Ureter (tissue), 1 donor: ENCODE results near the gene XXYLT1. TPM values are rescaled to one million over a fixed set of nuclear protein-coding genes. Genes with fewer than 3 reads are reported as not detected.
"Not testable (repeated sequence)": the region's sequence is repeated elsewhere in the genome, so short reads cannot be mapped to it uniquely, and the experiment has no call there.

Source experiments
- DNase-seq: peaks from one replicate; pipeline ENCODE4 v3.0.0-alpha.2; 2020; ENCODE audit warnings: low spot score
- total RNA-seq: library from RNA; stranded (reverse); gene quantifications from one replicate; pipeline ENCODE4 v1.2.4, GENCODE V29; 2023
- donor health status: DM: yes; HTN: yes; CAD: no.

Gene XXYLT1
- total RNA-seq, 1 donor from 2014 or later: 19.7 TPM

DNA sequence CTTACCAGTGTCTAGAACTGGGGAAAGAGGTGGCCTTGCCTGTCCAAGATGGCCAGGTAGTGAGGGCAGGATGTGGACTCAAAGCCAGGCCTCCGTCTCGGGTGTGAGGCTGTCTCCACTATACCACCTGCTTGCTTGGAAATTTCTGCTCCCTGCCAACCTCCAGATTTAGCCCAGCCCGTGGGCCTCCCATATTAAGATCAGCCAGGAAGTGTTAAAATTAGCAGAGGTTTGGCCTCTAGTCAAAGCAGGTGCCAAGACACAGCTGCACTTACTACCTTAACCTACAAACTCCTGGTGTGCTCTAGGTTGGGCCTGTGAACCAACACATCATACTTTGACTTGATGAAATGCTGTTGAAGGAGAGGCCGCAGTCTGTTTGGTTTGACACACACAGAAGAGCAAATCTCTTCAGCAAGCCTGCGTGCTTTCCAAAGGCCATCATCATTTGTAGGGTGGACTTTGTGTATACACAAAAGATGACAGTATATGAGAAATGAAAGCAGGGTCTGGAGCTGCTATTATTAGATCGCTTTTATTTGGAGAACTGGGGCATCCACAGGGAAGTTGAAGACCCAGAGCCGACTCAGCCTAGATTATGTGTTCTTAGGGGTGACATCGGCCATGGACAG, 206.5 kb downstream of the XXYLT1 start:
- DNase-seq: no peak

DNA sequence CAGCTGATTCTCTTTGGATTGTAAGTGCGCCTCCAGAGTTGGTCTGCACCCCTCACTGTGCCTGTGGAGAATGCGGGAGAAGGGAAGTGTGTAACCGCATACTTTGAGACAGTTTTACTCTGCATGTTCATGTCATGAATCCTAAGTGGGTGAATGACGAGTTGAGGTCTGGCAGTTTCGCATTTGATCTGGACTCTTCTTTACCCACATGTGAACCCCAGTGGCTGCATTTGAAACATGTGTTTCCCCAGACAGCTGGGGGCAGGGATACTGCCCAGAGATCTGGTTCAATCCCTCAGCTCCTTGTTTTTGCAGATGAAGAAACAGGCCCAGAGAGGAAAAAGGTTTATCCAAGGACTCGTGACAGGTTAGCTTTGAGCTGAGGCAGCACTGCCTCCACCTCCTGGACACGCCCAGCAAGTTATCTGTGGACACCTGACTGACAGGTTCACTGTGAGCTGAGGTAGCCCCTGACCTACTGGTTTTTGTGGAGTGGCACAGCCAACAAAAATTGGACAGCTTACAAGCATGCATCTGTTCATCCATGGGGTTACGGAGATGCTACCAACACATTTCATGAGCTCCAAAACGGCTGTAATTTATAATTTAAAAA, 207.3 kb downstream of the XXYLT1 start:
- DNase-seq: peak; percentile 59

DNA sequence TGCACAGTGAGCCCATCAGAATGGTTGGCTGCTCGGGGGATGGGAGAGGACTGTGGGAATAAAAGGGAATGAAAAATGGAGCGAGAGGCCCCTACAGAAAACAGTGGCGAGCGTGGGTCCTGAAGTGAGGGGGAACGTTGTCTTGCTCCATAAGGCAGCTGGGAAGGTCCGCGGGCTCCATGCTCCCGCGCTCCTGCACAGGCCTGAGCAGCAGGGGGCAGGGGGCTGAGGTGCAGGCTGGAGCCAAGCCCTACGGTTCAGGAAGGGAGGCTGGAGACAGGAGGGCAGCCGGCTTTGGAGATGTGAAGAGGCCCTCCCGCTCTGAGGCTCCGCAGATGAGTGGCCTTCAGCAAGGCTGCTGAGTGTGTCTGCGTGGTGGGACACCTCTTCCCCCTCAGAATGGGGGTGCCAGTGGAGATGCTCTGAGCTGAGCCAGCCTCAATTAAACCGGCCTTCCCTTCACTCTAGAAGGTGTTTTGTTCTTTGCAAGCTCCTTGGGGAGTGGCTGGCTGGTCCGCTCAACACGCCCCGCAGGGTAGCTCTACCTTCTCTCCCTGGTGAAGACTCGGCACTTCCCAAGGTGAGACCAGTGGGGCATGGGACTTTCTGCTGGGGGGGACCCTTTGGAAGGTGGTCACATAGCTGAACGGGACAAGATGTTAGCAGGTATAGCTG, 208.0 kb downstream of the XXYLT1 start:
- no peak for DNase-seq

DNA sequence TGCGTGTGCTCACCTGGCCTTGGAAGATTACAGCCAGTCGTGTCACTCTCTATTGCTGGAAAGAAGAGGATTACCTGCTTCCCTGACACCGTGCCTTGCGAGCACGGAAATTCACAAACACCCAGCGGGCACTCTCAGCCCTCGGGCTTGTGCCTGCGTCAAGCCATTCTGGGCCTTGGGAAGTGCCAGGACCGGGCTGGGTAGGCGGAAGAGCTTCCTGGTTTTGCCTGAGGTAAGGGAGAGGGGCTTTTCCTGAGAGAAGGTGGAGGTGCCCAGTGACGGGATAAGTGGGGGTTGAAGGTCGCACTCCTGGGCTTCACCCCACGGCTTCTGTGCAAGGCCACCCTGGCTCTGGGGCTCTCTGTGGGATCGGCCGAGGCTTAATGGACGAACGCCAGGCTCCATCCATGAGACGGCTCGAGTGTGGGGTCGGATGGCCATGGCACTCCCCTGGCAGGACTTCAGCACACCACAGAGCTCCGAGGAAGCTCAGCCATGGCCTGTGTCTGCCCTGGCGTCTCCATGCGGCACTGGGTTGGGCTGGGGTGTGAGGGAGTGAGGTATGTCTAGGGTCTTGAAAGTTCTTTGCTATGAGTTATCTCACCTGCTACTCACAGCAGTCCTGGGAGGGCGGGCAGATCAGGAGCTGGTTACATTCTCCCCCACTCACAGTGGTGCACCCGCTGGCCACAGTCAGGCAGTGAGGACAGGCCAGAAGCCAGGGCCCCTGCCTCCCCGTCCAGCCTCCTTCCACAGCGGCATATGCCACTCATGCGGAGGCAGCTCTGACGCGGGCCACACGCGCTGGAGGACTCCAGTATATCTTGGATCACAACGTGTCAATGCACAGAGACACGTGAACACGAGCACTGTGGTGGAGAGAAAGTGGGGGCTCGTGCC, 209.0 kb downstream of the XXYLT1 start:
- no peak for DNase-seq

DNA sequence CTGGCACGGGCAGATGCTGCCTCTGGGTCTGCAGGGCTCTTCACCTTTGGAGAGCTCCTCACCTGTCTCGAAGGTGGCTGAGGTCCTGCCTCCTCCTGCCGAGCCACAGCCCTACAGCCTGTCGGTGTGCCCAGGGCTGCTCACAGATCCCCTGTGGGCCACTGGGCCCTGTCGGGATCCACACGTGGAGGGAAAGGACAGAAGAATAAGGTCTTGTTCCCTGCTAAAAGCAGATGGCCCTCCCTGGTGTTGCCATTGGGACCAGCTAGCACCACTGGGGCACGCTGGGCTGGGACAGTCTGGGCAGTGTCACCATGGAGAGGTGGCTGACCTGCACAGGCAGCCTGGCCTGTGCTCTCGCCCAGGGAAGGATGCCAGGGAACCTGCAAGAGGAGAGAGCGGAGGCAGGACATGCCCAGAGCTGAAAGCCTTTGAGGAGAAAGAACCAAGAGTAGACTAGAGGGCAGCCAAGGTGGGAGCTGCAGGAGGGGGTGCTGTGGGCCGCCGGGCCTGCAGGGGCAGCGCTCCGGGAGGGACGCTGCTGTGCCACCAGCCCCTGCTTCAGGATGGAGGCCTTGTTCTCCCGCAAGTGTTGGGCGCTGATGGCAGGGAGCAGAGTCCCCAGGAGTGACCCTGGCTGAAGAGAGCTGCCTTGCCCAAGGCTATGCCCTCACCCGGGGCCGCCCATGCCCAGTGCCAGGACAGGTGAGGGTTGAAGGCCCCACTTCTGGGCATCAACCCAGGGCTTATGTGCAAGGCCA, 210.2 kb downstream of the XXYLT1 start:
- DNase-seq: no peak

DNA sequence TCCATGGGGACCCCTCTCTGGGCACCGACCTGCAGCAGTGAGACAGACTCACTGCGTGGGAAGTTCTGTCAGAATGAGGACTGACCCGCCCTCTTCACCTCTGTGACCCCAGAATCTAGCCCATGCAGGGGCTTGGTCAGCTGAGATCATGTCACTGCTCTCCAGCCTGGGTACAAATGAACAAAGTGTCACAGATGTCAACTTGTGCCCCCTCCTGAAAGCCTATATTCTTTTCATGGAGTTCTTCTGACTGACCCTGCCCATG, 210.8 kb downstream of the XXYLT1 start:
- DNase-seq: no peak

DNA sequence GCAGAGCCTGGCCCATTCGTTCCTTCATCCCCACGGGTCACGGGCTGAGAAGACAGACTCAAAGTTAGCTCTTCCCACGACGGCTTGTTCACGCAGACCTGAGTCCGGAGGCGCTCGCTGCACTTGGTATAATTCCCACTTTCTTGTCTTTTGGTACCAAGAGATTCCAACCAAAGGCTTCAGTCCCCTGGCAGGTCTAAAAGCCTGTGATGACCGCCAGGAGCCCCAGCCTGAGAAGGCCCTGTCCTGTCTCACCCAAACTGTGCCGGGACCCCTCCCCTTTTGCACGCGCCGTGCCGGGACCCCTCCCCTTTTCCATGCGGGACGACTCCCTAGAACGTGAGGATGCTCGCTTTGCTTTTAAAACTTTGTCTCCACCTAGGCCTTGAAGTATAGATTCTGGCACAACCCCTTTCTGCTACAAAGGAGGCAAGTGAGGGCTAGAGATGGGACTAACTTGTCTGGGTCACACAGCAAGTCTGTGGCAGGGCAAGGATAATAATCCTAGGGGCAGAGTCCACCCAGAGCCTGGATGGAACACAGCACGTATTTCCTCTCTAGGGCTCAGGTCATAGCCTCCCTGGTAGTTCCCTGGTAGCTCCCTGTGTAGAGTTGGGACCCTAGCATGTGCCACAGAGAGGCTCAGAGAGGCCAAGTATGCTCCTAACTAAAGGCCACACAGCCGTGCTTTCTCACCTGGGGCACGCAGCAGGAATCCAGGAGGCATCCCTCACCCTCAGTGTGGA, 211.3 kb downstream of the XXYLT1 start:
- DNase-seq: no peak

DNA sequence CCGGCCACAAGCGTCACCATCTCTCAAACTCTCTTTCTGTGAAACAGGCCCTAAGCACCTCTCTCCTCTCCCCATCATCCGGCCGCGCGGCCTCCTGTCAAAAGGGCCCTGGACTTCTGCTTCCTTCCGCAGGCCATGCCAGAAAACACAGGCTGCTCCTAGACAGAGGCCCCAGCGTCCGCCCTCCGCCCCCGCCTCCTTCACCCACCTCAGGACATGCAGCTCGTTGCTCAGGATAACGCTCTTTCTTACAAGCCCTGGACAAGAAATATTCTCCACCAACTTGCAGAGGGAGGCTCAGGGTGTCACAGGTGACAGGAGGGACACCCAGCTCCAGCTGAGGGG, 212.0 kb downstream of the XXYLT1 start:
- DNase-seq: no peak

DNA sequence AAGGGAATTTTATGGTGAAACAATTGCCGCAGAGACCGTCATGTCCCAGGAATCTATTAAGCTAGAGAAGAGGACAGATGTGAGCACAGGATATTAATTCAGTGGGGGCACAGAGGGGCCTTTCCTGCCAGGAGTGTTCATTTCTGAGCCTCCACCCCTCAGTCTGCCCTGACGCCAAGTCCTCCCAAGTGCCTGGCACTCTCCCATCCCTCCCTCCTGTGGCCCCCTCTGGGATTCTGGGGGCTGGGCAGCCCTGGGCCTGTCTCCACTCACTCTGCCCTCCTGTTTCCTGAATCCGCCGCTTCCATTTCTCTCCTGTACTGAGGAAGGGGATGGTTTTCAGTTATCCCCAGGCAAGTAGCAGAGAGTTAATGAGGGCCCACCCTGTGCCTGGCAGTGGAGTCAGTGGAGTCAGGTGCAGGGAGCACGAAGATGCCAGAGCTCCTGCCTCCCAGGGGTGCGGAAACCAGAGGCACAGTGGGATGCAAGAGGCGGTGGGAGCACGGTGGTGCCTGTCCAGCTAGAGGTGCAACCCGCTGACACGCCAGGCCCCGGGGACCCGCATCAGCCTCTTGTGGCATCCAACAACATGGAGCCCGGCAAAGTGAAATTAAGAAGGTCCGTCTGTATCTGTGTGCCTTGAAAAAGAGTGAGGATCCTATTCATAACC, 212.5 kb downstream of the XXYLT1 start:
- DNase-seq: no peak

DNA sequence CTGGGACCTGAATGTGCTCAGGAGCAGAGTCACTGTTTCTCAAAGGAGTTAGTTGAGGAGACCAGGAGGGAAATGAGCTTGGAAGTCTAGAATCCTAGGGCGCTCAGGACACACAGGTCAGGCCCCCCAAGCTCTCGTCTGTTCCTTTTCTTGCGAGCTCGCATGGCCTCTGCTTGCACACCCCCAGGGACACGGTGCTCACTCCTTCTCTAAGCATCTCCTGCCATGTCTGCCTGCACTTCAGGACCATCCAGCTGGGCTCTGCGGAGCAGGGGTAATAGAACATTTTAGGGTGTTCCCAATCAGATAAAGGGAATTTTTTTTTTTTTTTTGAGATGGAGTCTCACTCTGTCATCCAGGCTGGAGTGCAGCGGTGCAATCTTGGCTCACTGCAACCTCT, 213.2 kb downstream of the XXYLT1 start:
- DNase-seq: no peak

DNA sequence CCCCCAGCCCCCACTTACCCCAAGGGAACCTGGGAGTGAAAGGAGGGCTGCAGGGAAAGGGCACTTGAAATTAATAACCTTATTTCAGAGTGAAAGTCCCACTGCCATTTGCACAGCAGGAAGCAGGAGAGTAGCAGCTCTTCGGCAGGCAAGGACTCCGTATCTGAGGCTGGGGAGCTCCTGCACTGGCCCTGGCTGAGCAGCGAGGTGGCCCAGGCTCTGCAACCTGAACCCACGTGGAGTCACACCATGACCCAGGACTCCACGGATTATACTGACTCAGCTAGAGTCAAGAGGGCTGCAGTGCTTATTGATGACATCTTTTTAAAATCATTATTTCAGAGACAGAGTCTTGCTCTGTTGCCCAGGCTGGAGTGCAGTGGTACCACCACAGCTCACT, 214.5 kb downstream of the XXYLT1 start:
- no peak for DNase-seq

DNA sequence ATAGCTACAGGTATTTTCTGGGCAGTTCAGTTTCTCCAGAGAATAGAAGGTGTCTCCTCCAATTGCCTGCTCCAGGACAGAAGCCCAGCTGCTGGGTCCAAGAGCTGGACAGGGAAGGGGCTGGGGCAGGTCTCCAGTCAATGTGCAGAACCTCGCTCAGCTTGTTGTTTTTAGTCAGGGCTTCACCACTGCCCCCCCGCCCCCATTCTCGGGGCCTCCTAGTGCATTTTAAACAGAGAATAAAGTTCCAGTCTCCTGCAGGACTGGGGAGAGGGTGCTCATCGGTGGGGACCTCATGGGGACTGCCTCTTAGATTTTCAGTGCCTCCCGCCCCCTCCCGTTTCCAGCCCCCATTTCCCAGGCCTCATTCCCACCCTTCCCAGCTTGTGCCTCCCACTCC, 216.6 kb downstream of the XXYLT1 start:
- DNase-seq: no peak

DNA sequence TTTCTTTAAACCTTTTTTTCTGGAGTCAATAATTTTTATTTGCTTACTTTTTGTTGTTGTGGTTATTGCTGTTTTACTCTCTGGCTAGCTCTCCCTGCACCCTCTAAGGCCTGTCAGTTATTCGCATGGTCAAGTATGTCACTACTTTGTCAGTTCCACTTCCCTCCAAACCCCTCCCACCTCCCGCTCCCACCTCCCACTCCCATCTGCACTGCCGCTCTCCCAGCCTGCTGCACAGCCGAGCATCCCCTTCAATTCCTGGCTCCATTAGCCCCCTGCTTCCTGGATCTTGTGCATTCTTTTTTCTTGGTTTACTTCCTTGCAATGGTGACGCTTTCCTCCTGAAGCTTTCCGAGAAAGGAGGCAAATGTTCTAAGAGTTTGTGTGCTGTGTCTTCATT, 218.0 kb downstream of the XXYLT1 start:
- no peak for DNase-seq

DNA sequence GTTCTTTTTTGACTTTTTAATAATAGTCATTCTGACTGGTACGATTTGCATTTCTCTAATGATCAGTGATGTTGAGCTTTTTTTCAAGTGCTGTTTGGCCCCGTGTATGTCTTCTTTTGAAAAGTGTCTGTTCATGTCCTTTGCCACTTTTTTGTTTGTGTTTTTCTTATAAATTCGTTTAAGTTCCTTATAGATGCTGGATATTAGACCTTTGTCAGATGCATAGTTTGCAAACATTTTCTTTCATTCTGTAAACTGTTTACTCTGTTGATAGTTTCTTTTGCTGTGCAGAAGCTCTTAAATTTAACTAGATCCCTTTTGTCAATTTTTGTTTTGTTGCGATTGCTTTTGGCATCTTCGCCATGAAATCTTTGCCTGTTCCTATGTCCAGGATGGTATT, 220.7 kb downstream of the XXYLT1 start:
- not testable (repeated sequence) for DNase-seq

DNA sequence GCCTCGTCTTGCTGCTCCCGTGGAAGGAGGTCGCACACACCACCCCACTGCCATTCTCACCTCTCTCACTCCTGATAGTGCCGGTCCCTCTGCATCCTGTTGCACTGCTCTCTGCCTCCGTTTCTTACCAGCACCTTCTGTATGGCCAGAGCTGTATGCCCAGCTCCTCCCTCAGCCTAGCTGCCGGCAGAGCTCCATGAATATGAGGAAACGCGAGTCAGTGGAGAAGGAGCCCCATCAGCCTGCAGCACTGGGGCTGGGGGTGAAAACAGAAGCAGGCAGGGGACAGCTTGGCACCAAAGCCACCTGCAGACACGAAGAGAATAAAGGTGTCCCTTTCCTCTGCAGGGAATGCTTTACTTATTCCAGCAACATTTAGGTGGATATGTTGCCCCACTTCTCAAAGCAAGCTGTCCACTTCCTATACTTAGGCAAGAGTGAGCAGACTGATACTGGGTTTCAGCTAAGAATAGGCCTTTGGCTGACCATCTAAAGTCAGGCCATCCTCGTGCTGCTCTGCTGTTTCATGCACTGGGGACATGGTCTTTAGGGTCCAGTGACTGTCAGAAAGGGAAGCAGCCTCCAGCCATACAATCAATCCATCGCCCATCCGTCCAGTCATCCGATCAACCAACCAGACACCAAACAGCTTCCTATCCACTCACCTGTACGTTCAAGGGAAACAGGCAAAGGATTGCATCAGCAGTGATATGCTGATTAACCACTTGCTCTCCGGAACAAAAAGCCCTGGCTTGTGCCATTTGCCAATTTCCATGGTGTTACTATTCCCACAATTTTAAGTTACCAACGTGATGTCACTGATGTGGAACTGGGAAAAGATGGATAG, 222.7 kb downstream of the XXYLT1 start:
- no peak for DNase-seq

DNA sequence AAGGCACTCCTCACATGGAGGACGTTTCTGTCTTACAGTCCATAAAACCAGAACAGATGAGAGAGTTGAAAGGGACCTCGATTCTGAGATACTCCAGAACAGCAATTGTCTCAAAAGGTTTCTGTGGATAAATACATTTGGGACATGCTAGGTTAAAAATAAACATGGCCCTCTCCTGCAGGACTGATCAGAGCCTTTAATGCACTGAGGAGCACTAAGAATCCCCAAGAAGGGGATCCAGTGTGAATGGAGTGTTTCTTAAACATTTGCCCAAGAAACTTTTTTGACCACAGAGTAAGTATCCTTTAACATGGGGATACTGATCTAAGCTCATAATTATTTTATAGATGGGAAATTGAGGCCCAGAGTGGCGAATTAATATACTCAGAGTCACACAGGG, 223.4 kb downstream of the XXYLT1 start:
- no peak for DNase-seq

DNA sequence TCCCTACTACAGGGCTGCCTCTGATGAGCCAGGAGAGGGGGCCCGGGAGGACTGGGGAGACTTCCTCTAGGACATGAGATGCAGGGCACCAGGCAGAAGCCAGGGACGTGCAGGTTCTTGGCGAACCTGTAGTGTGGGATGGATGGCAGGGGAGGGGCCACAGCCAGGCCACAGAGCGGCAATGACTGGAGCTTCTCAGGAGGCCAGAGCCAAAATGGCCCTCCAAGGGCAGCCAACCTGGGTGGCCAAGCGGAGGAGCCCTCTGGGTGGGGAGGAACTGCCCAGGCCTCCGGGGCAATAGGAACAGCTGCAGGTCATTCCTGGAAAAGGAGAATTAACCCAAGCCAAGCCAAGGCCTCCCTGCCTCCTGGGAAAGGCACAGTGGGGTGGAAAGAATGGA, 224.5 kb downstream of the XXYLT1 start:
- no peak for DNase-seq

DNA sequence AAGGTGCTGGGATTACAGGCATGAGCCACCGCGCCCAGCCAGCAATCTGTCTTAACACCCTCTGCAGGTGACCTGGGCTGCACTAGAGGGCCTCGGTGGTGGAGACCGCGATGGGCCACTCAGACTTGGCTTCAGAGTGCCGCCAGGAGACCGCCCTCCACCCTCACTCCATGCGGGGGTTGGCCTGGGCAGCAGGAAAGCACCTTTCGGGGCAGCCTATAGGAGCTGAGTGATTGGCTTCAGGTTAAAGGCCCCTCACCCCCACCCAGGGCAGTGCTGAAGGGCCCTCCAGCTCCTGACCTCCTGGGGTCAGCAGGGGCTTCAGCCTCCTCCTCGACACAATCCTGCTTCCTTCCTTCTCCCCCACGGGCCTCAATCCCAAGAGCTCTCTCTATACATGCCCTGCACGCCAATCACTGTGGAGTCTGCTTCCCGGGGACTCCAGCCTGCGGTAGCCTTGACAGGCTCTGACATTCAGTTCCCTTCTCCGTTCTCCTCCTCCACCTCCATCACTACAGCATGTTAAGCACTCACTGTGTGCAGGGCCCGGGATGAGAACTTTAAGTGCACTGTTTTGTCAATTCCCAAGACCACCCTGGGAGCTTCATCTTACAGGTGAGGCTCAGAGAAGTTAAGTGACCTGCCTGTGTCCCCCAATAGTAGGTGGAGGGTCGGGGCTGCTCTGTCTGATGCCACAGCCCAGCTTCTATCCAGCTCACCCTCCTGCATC, 225.3 kb downstream of the XXYLT1 start:
- DNase-seq: no peak

DNA sequence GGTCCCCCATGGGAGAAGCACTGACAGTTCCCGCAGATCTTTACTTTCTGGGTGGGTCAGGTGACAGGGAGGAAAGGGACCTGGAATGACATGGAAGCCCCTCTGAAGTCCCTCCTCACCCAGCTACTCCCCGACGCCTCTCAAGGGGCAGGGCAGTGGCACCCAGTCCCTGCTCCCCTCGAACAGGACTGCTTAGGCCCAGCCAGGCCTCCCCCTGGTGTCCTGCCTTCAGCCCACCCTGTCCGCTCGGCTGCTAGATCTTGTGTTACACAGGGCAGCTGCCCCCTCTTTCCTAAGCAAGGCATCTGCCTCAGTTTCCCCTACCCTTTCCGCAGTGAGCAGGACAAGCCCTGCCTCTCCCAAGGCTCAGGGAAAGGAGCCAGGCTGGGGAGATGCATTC, 226.5 kb downstream of the XXYLT1 start:
- no peak for DNase-seq
